H1 (cell line): Measurements from ENCODE around the gene HOTAIR. TPM values are rescaled to one million over a fixed set of nuclear protein-coding genes. Genes with fewer than 3 reads are reported as not detected.

Source experiments
- CTCF ChIA-PET: fragments of 300-600 bp; sonication (Branson Sonifier 250); formaldehyde crosslinking; loops from one replicate; lab custom pipeline; 2021; ENCODE audit not compliant: partially characterized antibody; lab: Charles Lee
- POLR2A ChIA-PET: fragments of 300-600 bp; sonication (Branson Sonifier 250); formaldehyde crosslinking; loops from one replicate; lab custom pipeline; 2021; ENCODE audit warnings: inconsistent platforms; ENCODE audit not compliant: partially characterized antibody; lab: Charles Lee
- DNase-seq, 2 experiments: peaks; one replicate each; pipeline versions ENCODE4 v3.0.0 to v3.0.0-alpha.2; 2010 to 2022; ENCODE audit warnings: low spot score in 2 of 2, low read depth in 1 of 2, mixed read lengths in 1 of 2
- FAIRE-seq: peaks from 2 replicates; lab custom pipeline; 2011; peaks lifted over from hg19 to GRCh38; lab: Jason Lieb, UNC
- H2AFZ ChIP-seq: 2 replicates; pipeline ENCODE4 v1.8.1; 2012; ENCODE audit warnings: low read length, inconsistent platforms
- H2AK5ac ChIP-seq: 2 replicates; pipeline ENCODE4 v1.6.1; 2013; ENCODE audit warnings: low read depth, low read length
- H2BK120ac ChIP-seq: replicated peaks from 2 replicates; pipeline ENCODE3; 2013; ENCODE audit warnings: low read depth, low read length, inconsistent platforms
- H2BK12ac ChIP-seq: 2 replicates; pipeline ENCODE4 v1.6.1; 2013; ENCODE audit warnings: low read depth, low read length
- H2BK15ac ChIP-seq: 2 replicates; pipeline ENCODE4 v1.6.1; 2013; ENCODE audit warnings: low read length
- H2BK20ac ChIP-seq: 2 replicates; pipeline ENCODE4 v1.6.1; 2013; ENCODE audit warnings: low read length
- H2BK5ac ChIP-seq: 2 replicates; pipeline ENCODE4 v1.6.1; 2013; ENCODE audit warnings: low read depth, low read length
- H3K14ac ChIP-seq: 2 replicates; pipeline ENCODE4 v1.6.1; 2013; ENCODE audit warnings: inconsistent platforms; ENCODE audit not compliant: insufficient read length
- H3K18ac ChIP-seq: 2 replicates; pipeline ENCODE4 v1.6.1; 2013; ENCODE audit warnings: low read length; ENCODE audit errors: extremely low read depth
- H3K23ac ChIP-seq: 2 replicates; pipeline ENCODE4 v1.6.1; 2013; ENCODE audit warnings: inconsistent platforms; ENCODE audit not compliant: insufficient read length
- H3K23me2 ChIP-seq: 2 replicates; pipeline ENCODE4 v1.6.1; 2013; ENCODE audit warnings: low read depth, low read length
- H3K27ac ChIP-seq: 2 replicates; pipeline ENCODE4 v1.6.1; 2011; ENCODE audit warnings: low read depth, low read length, inconsistent platforms
- H3K27me3 ChIP-seq, 4 experiments: replicated peaks in 1 of 4; 1 replicate in 1 of 4; 2 replicates in 3 of 4; pipeline versions ENCODE4 v1.6.1 to v1.8.1; 2011 to 2013; ENCODE audit warnings: low read length in 3 of 4, mild to moderate bottlenecking in 3 of 4, inconsistent platforms in 2 of 4, mixed read lengths in 2 of 4, moderate library complexity in 1 of 4; ENCODE audit not compliant: control insufficient read depth in 3 of 4, insufficient read depth in 3 of 4; ENCODE audit errors: extremely low read depth in 1 of 4
- H3K36me3 ChIP-seq, 4 experiments: 2 replicates each; pipeline versions ENCODE4 v1.6.1 to v1.8.1; 2011 to 2013; ENCODE audit warnings: mild to moderate bottlenecking in 4 of 4, low read length in 3 of 4, moderate library complexity in 2 of 4, control low read depth in 1 of 4, inconsistent platforms in 1 of 4; ENCODE audit not compliant: insufficient read depth in 4 of 4, control insufficient read depth in 2 of 4
- H3K4ac ChIP-seq: replicated peaks from 2 replicates; pipeline ENCODE3; 2013; ENCODE audit warnings: low read length, low read depth, mixed read lengths, inconsistent platforms; ENCODE audit not compliant: insufficient read length
- H3K4me1 ChIP-seq, 4 experiments: replicated peaks in 1 of 4; 1 replicate in 1 of 4; 2 replicates in 3 of 4; pipeline versions ENCODE4 v1.6.1 to v1.8.1; 2011 to 2013; ENCODE audit warnings: low read length in 3 of 4, inconsistent platforms in 2 of 4, mixed read lengths in 1 of 4; ENCODE audit not compliant: insufficient read depth in 4 of 4, control insufficient read depth in 3 of 4
- H3K4me2 ChIP-seq, 2 experiments: 2 replicates each; pipeline versions ENCODE4 v1.6.1 to v1.8.1; 2011 to 2013; ENCODE audit warnings: low read depth in 2 of 2, low read length in 2 of 2, control low read depth in 1 of 2, inconsistent platforms in 1 of 2, mild to moderate bottlenecking in 1 of 2; ENCODE audit not compliant: insufficient read depth in 1 of 2
- H3K4me3 ChIP-seq, 4 experiments: fragments of 200-600, 300-600 bp in 1 of 4; sonication (generic), shearing (Covaris generic), sonication (Bioruptor Twin) in 1 of 4; 2 replicates each; pipeline versions ENCODE4 v1.5.1 to v1.8.1; 2011 to 2016; ENCODE audit warnings: low read length in 4 of 4, low read depth in 3 of 4, control low read depth in 2 of 4, inconsistent platforms in 2 of 4, mild to moderate bottlenecking in 2 of 4, mixed read lengths in 1 of 4, moderate library complexity in 1 of 4; ENCODE audit not compliant: insufficient read depth in 2 of 4; ENCODE audit errors: extremely low read depth in 1 of 4
- H3K56ac ChIP-seq: replicated peaks from 2 replicates; pipeline ENCODE3; 2013; ENCODE audit warnings: low read depth, mild to moderate bottlenecking, mixed read lengths, low read length, inconsistent platforms; ENCODE audit not compliant: insufficient read length
- H3K79me1 ChIP-seq: 2 replicates; pipeline ENCODE4 v1.6.1; 2013; ENCODE audit warnings: low read depth, low read length, control low read depth
- H3K79me2 ChIP-seq, 2 experiments: 2 replicates each; pipeline versions ENCODE4 v1.6.1 to v1.8.1; 2012 to 2013; ENCODE audit warnings: low read length in 2 of 2, mild to moderate bottlenecking in 2 of 2, inconsistent platforms in 1 of 2; ENCODE audit not compliant: insufficient read depth in 2 of 2, control insufficient read depth in 1 of 2
- H3K9ac ChIP-seq, 4 experiments: replicated peaks in 1 of 4; 1 replicate in 1 of 4; 2 replicates in 3 of 4; pipeline versions ENCODE4 v1.6.1 to v1.8.1; 2011 to 2013; ENCODE audit warnings: low read depth in 3 of 4, low read length in 3 of 4, control low read depth in 2 of 4, mild to moderate bottlenecking in 2 of 4, moderate library complexity in 2 of 4, inconsistent platforms in 1 of 4; ENCODE audit errors: extremely low read depth in 1 of 4
- H3K9me3 ChIP-seq, 2 experiments: 2 replicates each; pipeline versions ENCODE4 v1.6.1 to v1.8.1; 2012 to 2013; ENCODE audit warnings: mild to moderate bottlenecking in 2 of 2, moderate library complexity in 2 of 2, control low read depth in 1 of 2, inconsistent platforms in 1 of 2, low read depth in 1 of 2, low read length in 1 of 2, mixed read lengths in 1 of 2; ENCODE audit not compliant: insufficient read depth in 2 of 2
- H4K20me1 ChIP-seq, 2 experiments: replicated peaks in 1 of 2; 2 replicates each; pipeline versions ENCODE3 to v1.8.1; 2011 to 2013; ENCODE audit warnings: inconsistent platforms in 2 of 2, low read length in 2 of 2, mild to moderate bottlenecking in 1 of 2; ENCODE audit not compliant: insufficient read depth in 2 of 2, control insufficient read depth in 1 of 2
- H4K5ac ChIP-seq: 2 replicates; pipeline ENCODE4 v1.6.1; 2013; ENCODE audit warnings: low read length, low read depth, mixed read lengths, inconsistent platforms; ENCODE audit not compliant: insufficient read length
- H4K8ac ChIP-seq: 2 replicates; pipeline ENCODE4 v1.8.0; 2013; ENCODE audit warnings: mild to moderate bottlenecking, moderate library complexity, low read length, inconsistent platforms; ENCODE audit not compliant: insufficient read depth; ENCODE audit errors: extremely low read depth
- H4K91ac ChIP-seq: replicated peaks from 2 replicates; pipeline ENCODE3; 2013; ENCODE audit warnings: low read length, mixed read lengths, inconsistent platforms; ENCODE audit not compliant: insufficient read length
- EZH2 ChIP-seq: fragments of 200-600 bp; sonication (generic); IDR thresholded peaks from 2 replicates; pipeline ENCODE4 v1.7.1; 2012; ENCODE audit warnings: low read depth, mild to moderate bottlenecking, moderate library complexity, low read length, inconsistent platforms; ENCODE audit not compliant: severe bottlenecking
- RBBP5 ChIP-seq: IDR thresholded peaks from 2 replicates; pipeline ENCODE4 v1.7.1; 2012; ENCODE audit warnings: low read depth, mild to moderate bottlenecking, inconsistent platforms, low read length, moderate library complexity, borderline replicate concordance
- SUZ12 ChIP-seq: fragments of 200-600 bp; sonication (generic); IDR thresholded peaks from 2 replicates; pipeline ENCODE4 v1.6.1; 2012; ENCODE audit warnings: mild to moderate bottlenecking, inconsistent platforms, low read length, moderate library complexity, mixed read lengths
- TAF7 ChIP-seq: optimal IDR thresholded peaks from 2 replicates; pipeline ENCODE3; 2011; ENCODE audit warnings: low read depth, mild to moderate bottlenecking, inconsistent platforms, low read length, moderate library complexity, borderline replicate concordance
- WGBS, 2 experiments: shearing (Covaris generic) in 1 of 2; methylation state at CpG; one replicate each; pipeline versions ENCODE4 v1.1.6 to v1.1.7; 2013 to 2015; ENCODE audit warnings: low lambda C conversion rate in 2 of 2, mixed read lengths in 2 of 2, inconsistent platforms in 1 of 2, low coverage in 1 of 2, missing lambda C conversion rate in 1 of 2; ENCODE audit not compliant: insufficient replicate concordance in 2 of 2, insufficient coverage in 1 of 2, insufficient read length in 1 of 2; ENCODE audit errors: extremely low coverage in 1 of 2, missing lambda C conversion rate in 1 of 2; 5-methylcytosine and 5-hydroxymethylcytosine counted together
- polyA plus RNA-seq, 7 experiments: library from polyadenylated mRNA; depleted of rRNA in 3 of 7; stranded (reverse) in 5 of 7; unstranded in 2 of 7; fragments of >200 nt in 5 of 7; fragments of 200-250 nt in 2 of 7; gene quantifications; 1 replicate in 5 of 7; 2 replicates in 1 of 7; 4 replicates in 1 of 7; pipeline versions ENCODE4 v1.2.1 to v1.2.3, GENCODE V29; 2011 to 2013; ENCODE audit warnings: missing spikeins in 2 of 7, mixed read lengths in 2 of 7
- total RNA-seq: library from RNA; stranded (reverse); fragmentation: NEBNext Ultra II Directional; extraction: Animal tissue kit (Norgen Biotek cat#: 25700); gene quantifications from 2 replicates; pipeline ENCODE4 v1.2.1, GENCODE V29; 2021

HOTAIR gene
- total and polyA plus RNA-seq, 2 of the 8 experiments (the other 6 are each of a cell fraction or from before 2014, with no cell fraction given) = not detected

GRCh38 chr12:54004841-54005530, 30.2 kb upstream of the HOTAIR start:
- H2AK5ac ChIP-seq = no peak overlapping the region
- no peak overlapping the region for H4K5ac ChIP-seq
- CTCF ChIA-PET = interaction anchor here (0.8 to 11.3 kb wide), 25 partner anchors 8 to 374 kb away, joined by 3 to 172 read pairs (median 7); partner anchors contain the start of genes HOXC10, HOXC4, HOXC5 and HOXC6
- H2BK12ac ChIP-seq = no peak overlapping the region
- DNase-seq = no peak
- peaks cover 0 to 34% of the 10 kb centered on the region in 2 experiments for H4K20me1 ChIP-seq
- H3K23me2 ChIP-seq = peaks cover 2% of the 10 kb centered on the region; the same call in 1 of the 2 replicates
- TF ChIP-seq TAF7 = no peak
- TF ChIP-seq RBBP5 = no peak
- TF ChIP-seq EZH2 = peak; percentile 93
- peak; percentile 93 for TF ChIP-seq SUZ12
- TF ChIP-seq, all 59 proteins: peak for 2
- POLR2A ChIA-PET = interaction anchor here (1.0 kb wide), 1 partner anchor 22 kb away, joined by 3 read pairs; no protein-coding TSS in a partner anchor
- H2AFZ ChIP-seq = no peak overlapping the region
- no peak overlapping the region for H3K4ac ChIP-seq
- no peak overlapping the region for H3K4me2 ChIP-seq
- H4K8ac ChIP-seq = no peak overlapping the region
- H3K4me1 ChIP-seq = peaks cover 0 to 9% (median 1%) of the 10 kb centered on the region in 4 experiments; a peak in 3 of 7 replicates
- H3K23ac ChIP-seq = no peak overlapping the region
- no peak overlapping the region for H2BK5ac ChIP-seq
- no peak overlapping the region for H3K9ac ChIP-seq
- no peak overlapping the region for H4K91ac ChIP-seq
- H2BK20ac ChIP-seq = no peak overlapping the region
- H3K27me3 ChIP-seq = peaks cover 97 to 100% (median 100%) of the 10 kb centered on the region in 4 experiments
- no peaks in the 10 kb centered on the region for H3K79me1 ChIP-seq
- H3K4me3 ChIP-seq = no peak overlapping the region
- no peak overlapping the region for H2BK15ac ChIP-seq
- no peak overlapping the region for H3K14ac ChIP-seq
- H3K79me2 ChIP-seq = no peaks in the 10 kb centered on the region
- H3K27ac ChIP-seq = no peak overlapping the region
- no peak overlapping the region for H3K56ac ChIP-seq
- no peak overlapping the region for H3K18ac ChIP-seq
- whole genome bisulfite sequencing, 2 experiments = 21% methylated on average over 31 of the region's 31 CpGs; no CpG with 5 or more reads in 1 of the 2 experiments
- FAIRE-seq = no peak
- H3K9me3 ChIP-seq = no peaks in the 10 kb centered on the region
- H2BK120ac ChIP-seq = no peak overlapping the region
- peaks cover 0 to 2% (median 0%) of the 10 kb centered on the region in 4 experiments; a peak in 1 of 8 replicates for H3K36me3 ChIP-seq
